Astrocyte of the hippocampus (primary cell): Measurements from ENCODE around the gene TANC1.

Experiments used
- DNase-seq: peaks from one replicate; pipeline ENCODE4 v3.0.0; 2011; ENCODE audit warnings: low read depth, low spot score

Gene TANC1

DNA sequence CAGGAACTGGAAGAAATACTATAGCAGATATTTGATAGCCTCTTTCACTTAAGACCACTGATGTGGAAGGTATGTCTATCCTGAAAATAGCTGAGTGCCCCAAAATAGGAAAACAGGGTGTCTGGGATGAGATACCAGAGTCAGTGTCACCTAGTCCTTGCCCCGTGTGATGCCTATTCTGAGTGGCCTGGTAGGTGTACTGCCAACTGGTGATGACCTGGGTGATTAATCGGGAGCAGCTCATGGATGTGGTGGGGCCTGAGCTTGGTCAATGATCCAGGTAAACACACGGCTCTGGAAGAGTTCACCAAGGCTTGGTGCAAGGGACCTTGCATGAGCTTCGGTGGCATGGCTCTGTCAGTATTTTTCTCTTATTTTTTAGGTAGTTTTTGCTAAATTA lies 95.2 kb downstream of the TANC1 start:
- DNase-seq: no peak

DNA sequence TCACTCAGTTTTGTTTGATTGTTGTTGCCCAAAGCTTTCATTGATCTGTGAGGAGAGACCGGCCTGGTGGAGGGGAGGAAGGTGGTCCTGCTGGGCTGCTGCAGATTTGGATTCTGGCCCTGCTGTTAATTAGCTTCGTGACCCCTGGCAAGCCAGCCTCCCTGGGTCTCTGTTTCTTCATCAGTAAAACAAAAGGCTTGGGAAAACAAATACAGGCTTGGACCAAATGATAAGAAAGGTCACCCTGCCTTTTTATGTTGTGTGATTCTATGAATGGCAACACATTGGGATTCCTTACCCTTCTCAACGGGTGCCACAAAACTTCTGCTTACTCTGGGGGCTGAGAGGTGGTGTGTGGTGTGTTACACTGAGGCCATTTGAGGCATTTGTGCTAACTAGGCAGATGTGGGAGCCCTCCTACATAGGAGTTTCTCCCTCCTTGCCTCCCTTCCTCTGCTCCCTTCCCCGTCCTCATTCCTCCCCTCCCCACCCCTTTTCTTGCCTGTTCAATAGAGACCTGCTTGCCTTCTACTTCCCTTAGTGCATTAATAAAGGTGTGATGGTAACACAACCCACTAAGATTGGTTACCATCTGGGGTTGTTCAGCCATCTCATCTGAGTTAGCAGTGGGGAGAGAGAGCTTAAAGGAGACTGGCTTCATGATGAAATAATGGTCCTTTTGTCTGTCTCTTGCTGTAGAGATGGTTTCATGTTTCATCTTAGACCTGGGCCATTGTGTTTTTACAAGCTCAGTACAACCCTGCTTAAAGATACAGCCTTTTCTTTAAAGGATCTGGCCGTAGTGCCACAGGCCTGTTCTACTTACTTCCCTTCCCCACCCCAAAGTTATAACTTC lies 96.2 kb downstream of the TANC1 start:
- DNase-seq: peak; percentile 53

DNA sequence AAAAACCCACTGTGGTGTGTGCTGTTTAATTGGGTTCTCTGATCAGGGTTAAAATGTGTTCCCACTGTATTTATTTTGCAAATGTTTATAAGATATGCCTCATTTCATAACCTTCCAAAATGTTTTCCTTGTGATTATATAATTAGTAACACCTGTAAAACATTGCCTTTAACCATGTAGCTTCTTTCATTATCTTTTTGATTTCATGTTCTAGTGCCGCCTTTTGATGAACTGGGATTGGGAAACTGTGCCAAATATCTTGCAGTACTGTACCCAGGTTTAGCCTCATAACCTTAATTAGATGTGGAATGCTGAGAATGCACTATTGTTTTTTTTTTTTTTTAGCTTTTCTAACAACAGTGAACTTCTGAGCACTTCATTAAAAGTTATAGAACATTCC lies 96.9 kb downstream of the TANC1 start:
- peak; percentile 60 for DNase-seq

DNA sequence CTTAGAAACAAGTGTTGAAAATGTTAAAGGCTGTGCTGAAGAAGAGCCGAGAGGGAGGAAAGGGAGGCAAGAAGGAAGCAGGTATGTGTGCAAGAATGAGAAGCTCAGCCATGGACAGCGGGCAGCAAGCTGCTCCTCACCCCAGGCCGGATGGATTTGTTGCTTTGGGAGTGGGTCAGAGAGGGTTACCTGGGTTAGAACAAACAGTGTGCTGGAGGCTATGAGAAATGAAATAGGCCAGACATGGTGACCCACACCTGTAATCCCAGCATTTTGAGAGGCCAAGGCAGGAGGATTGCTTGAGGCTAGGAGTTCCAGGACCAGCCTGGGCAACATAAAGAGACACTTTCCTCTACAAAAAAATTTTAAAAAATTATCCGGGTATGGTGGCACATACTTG lies 97.5 kb downstream of the TANC1 start:
- no peak for DNase-seq

GRCh38 chr2:159066541-159067156 lies 98.2 kb downstream of the TANC1 start:
- no peak for DNase-seq

GRCh38 chr2:159067971-159068370 lies 99.5 kb downstream of the TANC1 start:
- DNase-seq: no peak

- DNase-seq: no peak
Observed at GRCh38 chr2:159069229-159069628, 100.8 kb downstream of the TANC1 start.

- DNase-seq: no peak
Observed at GRCh38 chr2:159070235-159070634, 101.8 kb downstream of the TANC1 start.

DNA sequence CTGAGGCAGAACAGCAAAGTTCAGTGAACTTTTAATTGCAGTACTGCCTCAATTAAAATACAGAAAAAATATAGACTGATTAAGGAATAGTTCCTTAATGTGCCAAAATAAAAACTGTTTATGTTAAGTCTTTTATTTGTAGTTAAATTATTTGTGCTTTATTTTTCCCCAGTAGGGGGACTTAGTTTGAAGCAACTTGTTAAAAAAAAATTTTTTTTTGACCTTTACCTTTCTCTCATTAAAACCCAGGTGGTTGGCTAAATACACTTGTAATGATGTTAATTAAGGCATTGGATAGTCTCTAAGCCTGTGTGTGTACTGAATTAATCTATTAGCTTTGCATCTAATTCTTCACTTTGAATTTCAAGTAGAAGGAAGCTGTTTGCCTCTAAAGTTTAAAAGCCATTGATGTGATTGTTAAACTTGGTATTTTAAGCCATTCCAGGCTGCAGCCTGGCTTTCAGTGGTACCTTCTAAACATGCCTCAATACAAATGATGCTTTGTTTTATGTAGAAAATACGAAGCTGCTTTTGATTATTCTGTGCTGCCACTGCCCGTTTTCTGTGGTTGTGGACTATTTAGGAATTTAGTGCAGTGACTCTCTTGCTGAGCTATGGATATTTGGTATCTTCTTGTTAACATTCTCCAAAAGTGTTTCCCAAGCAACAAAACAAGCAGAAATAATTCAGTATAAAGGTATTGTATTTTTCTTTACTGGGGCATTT lies 102.9 kb downstream of the TANC1 start:
- DNase-seq: peak; percentile 88

DNA sequence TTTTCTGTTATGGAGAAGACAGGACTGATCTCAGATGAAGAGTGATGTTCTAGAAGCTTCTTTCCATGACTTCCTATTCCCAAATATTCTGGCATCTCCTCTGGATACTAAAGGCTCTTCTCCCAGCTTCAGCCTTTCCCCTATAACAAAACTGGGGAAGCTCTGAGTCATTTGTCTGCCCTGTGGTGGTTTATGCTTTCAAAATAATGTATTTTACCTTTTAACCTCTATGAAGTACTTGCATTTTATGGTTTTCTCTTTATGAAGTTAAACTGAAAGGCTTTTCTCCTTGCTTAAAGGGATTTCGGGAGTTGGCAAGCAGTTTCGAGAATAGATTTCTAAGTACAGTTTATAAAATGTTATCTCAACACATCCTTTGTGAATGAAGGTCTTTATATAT lies 104.4 kb downstream of the TANC1 start:
- peak; percentile 51 for DNase-seq

DNA sequence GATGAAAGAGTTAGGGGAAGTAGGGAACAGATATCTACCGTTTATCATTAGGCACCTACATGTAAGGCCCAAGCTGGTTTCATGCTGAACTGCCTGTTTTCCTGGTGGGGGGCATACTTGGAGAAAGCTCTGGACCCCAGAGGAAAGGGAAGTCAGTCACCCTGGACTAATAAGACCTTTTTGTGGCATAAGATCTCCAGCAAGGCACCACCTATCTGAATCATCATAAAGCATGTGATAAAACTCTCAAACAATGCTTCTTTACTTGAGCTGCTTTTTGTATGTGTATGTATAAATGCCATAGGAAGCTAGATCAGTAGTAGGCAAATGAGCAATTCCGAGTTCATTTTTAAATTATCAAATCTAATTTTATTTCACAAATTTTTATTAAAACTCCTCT lies 104.8 kb downstream of the TANC1 start:
- peak; percentile 44 for DNase-seq

GRCh38 chr2:159074605-159075004 lies 106.2 kb downstream of the TANC1 start:
- DNase-seq: no peak

GRCh38 chr2:159075727-159076126 lies 107.3 kb downstream of the TANC1 start:
- DNase-seq: no peak

- DNase-seq: peak; percentile 58
Observed at GRCh38 chr2:159076241-159076640, 107.8 kb downstream of the TANC1 start.

DNA sequence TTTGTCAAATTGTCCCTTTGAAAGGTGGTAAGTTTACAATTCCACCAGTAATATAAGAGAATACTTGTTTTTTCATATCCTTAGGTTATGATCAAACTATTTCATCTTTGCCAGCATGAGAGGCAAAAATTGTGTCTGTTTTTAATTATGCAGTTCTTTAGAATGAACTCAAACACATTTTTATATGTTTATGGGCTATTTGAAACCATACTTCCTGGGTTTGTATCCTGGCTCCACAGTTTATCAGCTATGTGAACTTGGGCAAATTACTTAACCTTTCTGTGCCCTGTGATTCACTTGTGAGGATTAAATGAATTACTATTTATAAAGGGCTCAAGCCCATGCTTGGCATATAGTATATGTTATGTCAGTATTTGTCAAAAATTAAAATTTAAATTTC lies 109.4 kb downstream of the TANC1 start:
- no peak for DNase-seq

GRCh38 chr2:159078443-159078842 lies 110.0 kb downstream of the TANC1 start:
- no peak for DNase-seq

DNA sequence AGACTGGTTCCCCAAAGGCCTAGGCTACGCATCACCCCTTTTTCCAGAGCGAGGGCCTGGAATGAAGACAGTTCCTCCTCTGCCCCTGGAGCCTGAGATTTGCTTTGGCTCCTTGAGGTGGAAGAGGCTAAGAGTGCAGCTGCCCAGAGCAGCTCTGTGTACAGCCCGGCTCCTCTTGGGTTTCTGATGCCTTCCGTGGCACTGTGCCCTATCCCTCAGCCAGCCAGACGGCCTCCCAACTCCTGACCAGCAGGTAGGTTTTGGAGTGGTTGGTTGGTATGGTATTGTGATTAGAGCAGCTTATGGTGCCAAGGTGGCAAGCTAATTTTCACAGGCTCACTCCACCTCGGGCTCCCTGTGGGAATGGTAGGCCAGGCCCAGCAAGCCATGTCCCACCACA lies 112.2 kb downstream of the TANC1 start:
- no peak for DNase-seq

DNA sequence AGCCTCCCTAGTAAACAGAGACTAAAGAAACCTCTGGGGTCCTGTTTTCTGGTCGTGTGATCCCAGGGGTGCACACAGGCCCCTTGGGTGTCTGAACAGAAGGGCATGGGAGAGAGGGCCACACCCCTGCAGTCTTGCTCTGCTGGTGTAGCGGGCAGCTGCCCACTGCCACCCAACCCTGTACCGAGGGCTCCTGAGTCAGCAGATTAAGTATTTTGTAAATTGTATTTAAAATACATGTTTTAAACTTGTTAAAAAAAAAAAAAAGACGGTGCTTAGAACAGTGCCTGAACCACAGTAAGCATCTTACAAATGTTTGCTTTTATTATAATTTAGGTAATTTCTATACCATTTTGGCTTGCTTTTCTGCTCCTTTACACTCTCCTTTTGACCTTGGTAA lies 113.7 kb downstream of the TANC1 start:
- no peak for DNase-seq

- peak; percentile 70 for DNase-seq
Observed at GRCh38 chr2:159084384-159085370, 116.2 kb downstream of the TANC1 start.

DNA sequence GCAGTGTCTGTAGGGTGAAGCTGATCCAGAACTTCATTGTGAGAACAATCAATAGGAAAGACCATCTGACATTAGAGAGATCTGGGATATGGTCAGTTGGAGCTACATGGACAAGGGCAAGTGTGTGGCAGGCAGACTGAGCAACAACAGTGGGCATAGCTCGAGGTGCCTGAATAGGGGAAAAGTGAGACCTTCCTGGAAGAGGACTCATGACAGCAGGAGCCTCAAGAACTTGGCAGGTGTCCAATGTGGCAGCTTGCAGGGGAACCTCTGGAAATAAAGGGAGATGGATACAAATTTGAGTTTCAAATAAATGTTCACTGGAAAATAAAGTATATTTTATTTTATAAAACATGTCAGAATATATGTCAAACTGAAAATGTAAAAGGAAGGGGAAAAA lies 117.9 kb downstream of the TANC1 start:
- no peak for DNase-seq

- no peak for DNase-seq
Observed at GRCh38 chr2:159086826-159087225, 118.4 kb downstream of the TANC1 start.
